Gastroesophageal sphincter (tissue), 4 donors: ENCODE measurements around the gene KCNF1. TPM values are rescaled to one million over a fixed set of nuclear protein-coding genes. Genes with fewer than 3 reads are reported as not detected.

Experiments
- ATAC-seq: fragments of 150-250 bp; one replicate; pipeline ENCODE4 v1.9.1; 2016; ENCODE audit warnings: mild to moderate bottlenecking, moderate library complexity
- H3K27ac ChIP-seq, 4 donors: fragments of 200-600 bp; sonication (generic) in 3 of 4; 1 replicate in 3 of 4; 2 replicates in 1 of 4; pipeline ENCODE4 v1.5.1; 2016 to 2019
- H3K27me3 ChIP-seq: fragments of 200-600 bp; sonication (generic); one replicate; pipeline ENCODE4 v1.5.1; 2019
- H3K36me3 ChIP-seq, 2 donors: fragments of 200-600 bp; sonication (generic); one replicate each; pipeline ENCODE4 v1.5.1; 2019; ENCODE audit warnings: control low read depth in 1 of 2
- H3K4me1 ChIP-seq, 3 donors: fragments of 200-600 bp; sonication (generic); 1 replicate in 2 of 3; 2 replicates in 1 of 3; pipeline ENCODE4 v1.5.1; 2016 to 2019; ENCODE audit warnings: control low read depth in 2 of 3
- H3K4me3 ChIP-seq, 2 donors: fragments of 200-600 bp; sonication (generic); one replicate each; pipeline ENCODE4 v1.5.1; 2019; ENCODE audit warnings: mild to moderate bottlenecking in 1 of 2, moderate library complexity in 1 of 2
- H3K9me3 ChIP-seq, 3 donors: fragments of 200-600 bp; sonication (generic); one replicate each; pipeline ENCODE4 v1.5.1; 2017 to 2019; ENCODE audit warnings: control low read depth in 2 of 3
- CTCF ChIP-seq, 4 experiments: fragments of 200-600 bp in 2 of 4; fragments of 450-650 bp in 2 of 4; sonication (generic) in 1 of 4; IDR thresholded peaks; one replicate each; pipeline ENCODE4 v1.5.1; 2017 to 2019; ENCODE audit warnings: antibody characterized with exemption in 4 of 4, mild to moderate bottlenecking in 2 of 4, moderate library complexity in 2 of 4
- EP300 ChIP-seq: sonication (generic); formaldehyde crosslinking; IDR thresholded peaks from one replicate; pipeline ENCODE4 v1.6.1; 2017; ENCODE audit warnings: antibody characterized with exemption, mild to moderate bottlenecking
- POLR2A ChIP-seq, 2 donors: fragments of 450-650 bp; IDR thresholded peaks; one replicate each; pipeline ENCODE4 v1.6.1; 2017; ENCODE audit warnings: antibody characterized with exemption in 2 of 2, mild to moderate bottlenecking in 2 of 2, moderate library complexity in 1 of 2
- POLR2AphosphoS5 ChIP-seq: sonication (generic); formaldehyde crosslinking; IDR thresholded peaks from one replicate; pipeline ENCODE4 v1.6.1; 2017; ENCODE audit warnings: antibody characterized with exemption
- WGBS, 2 donors: methylation state at CpG; one replicate each; pipeline ENCODE4 v1.1.5; 2018; ENCODE audit warnings: low coverage in 1 of 2; 5-methylcytosine and 5-hydroxymethylcytosine counted together
- total RNA-seq, 4 donors: library from RNA; depleted of rRNA; stranded (reverse); fragments of >200 nt; gene quantifications; one replicate each; pipeline ENCODE4 v1.1.0, GENCODE V29; 2016

Gene KCNF1
- total RNA-seq, 4 donors from 2014 or later: 6.1 to 47.7 (median 29.1) TPM; not detected in 1

DNA sequence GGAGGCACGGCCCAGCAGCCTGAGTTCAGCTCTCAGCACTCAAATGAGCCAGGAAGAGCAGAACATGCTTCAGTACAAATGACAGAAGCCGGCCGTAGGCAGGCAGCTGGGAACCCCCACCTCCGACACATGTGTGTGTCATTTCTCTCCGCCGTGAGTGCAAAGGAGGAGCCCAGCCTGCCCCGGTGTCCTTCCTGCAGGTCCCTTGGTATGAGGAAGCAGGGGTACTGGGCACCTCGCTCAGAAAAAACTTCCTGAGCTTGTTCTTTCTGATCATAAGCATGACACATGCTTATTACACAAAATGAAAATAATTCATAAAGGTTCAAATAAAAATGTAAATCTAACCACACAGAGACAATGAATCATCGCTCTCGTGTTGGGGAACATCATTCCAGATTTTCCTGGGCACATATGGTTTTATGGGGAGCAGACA, 35.3 kb downstream of the KCNF1 start:
- ATAC-seq: no peak
- no peaks in the 10 kb centered on the region for H3K4me1 ChIP-seq
- H3K4me3 ChIP-seq: no peak overlapping the region
- WGBS, 2 donors: 59 to 66% methylated on average over 7 to 10 of the region's 10 CpGs
- TF ChIP-seq EP300: no peak
- TF ChIP-seq POLR2A (IDR thresholded peaks at IDR 0.05): no peak
- TF ChIP-seq CTCF (IDR thresholded peaks at IDR 0.05): no peak
- TF ChIP-seq POLR2AphosphoS5: no peak
- no peak overlapping the region for H3K27ac ChIP-seq
- H3K27me3 ChIP-seq: peaks cover 59% of the 10 kb centered on the region
- no peaks in the 10 kb centered on the region for H3K9me3 ChIP-seq
- H3K36me3 ChIP-seq: no peaks in the 10 kb centered on the region

DNA sequence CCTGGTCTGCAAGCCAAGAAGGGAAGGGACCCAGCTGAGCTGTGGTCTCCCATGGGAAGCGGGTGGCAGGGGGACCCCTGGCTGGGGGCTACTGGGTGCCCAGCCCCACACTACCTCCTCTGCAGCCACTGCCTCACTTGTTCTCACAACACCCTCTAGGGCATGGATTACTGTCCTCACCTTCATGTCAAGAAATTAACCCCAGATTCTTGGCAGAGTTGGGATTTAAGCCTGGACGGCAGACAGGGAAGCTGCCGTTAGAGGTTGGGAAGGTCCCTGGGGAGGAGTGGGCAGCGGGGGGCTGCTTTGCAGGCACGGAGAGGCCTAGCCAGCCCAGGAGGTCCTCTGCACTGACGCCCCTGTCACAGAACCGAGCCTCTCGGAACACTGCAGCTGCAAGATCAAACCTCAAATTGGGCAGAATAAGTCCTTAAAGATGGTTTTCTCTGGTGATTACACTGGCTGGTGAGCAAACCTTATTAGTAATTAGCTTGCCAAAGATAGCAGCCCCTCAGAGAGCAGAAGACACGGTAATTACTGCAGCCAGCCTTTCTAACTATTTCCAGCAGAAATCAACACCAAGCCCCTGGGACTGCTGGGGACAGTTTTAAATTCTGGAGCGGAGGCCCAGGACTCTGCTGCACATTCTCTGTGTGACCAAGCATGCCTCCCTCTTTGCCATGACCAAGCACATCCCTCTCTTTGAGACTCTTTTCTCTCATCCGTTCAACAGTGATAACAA, 35.9 kb downstream of the KCNF1 start:
- Histone ChIP-seq H3K36me3 (no peaks in the 10 kb centered on the region), H3K27ac (no peak overlapping the region), H3K4me3 (no peak overlapping the region), H3K27me3 (peaks cover 55% of the 10 kb centered on the region), H3K9me3 (no peaks in the 10 kb centered on the region), H3K4me1 (no peaks in the 10 kb centered on the region)
- WGBS, 2 donors: 72 to 80% methylated on average over 2 to 4 of the region's 11 CpGs
- no peak for ATAC-seq
- no peak for TF ChIP-seq EP300
- no peak for TF ChIP-seq CTCF (IDR thresholded peaks at IDR 0.05)
- no peak for TF ChIP-seq POLR2AphosphoS5
- TF ChIP-seq POLR2A (IDR thresholded peaks at IDR 0.05): no peak

DNA sequence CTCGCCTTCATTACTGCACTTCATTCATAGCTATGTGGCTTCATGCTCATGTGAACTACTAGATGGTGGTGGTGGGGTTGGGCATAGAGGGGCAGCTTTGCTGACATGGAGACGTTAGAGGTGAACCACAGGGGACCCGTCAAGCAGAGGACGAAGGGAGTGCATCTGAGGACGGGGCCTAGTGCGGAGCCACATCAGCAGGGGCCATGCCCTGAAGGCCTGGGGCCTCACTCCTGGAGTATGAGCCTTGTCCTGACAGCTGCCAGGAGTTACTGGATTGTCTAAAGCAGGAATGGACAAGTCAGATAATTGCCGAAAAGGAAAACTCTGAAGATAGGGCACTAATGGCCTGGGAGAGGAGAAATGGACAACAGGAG, 36.4 kb downstream of the KCNF1 start:
- Histone ChIP-seq H3K27ac (no peak overlapping the region), H3K36me3 (no peaks in the 10 kb centered on the region), H3K27me3 (peaks cover 55% of the 10 kb centered on the region), H3K9me3 (no peaks in the 10 kb centered on the region), H3K4me3 (no peak overlapping the region), H3K4me1 (no peaks in the 10 kb centered on the region)
- TF ChIP-seq POLR2A (IDR thresholded peaks at IDR 0.05): no peak
- TF ChIP-seq CTCF (IDR thresholded peaks at IDR 0.05): no peak
- no peak for TF ChIP-seq POLR2AphosphoS5
- TF ChIP-seq EP300: no peak
- no peak for ATAC-seq
- WGBS, 2 donors: 71% methylated on average over 6 of the region's 7 CpGs; no CpG with 5 or more reads in 1 of the 2 donors

GRCh38 chr2:10948606-10949230, 37.0 kb downstream of the KCNF1 start:
- Histone ChIP-seq H3K27me3 (peaks cover 55% of the 10 kb centered on the region), H3K4me3 (no peak overlapping the region), H3K27ac (no peak overlapping the region), H3K36me3 (no peaks in the 10 kb centered on the region), H3K4me1 (no peaks in the 10 kb centered on the region), H3K9me3 (no peaks in the 10 kb centered on the region)
- no peak for TF ChIP-seq EP300
- TF ChIP-seq POLR2A (IDR thresholded peaks at IDR 0.05): no peak
- no peak for TF ChIP-seq CTCF (IDR thresholded peaks at IDR 0.05)
- no peak for TF ChIP-seq POLR2AphosphoS5
- ATAC-seq: no peak
- 87 to 88% methylated on average over 4 to 14 of the region's 15 CpGs for WGBS, 2 donors

DNA sequence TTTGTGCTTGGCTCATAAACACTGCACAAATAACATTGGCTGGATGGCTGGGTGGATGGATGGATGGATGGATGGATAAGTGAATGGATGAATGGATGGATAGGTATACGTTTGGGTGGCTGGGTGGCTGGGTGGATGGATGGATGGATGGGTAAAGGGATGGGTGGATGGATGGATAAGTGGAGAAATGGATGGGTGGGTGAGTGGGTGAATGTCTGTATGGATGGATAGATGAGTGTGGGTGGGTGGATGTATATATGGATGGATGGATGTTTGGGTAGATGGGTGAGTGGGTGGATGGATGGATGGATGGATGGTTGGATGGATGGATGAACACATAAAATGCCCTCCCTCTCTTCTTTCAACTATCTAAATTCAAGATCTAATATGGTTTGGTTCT, 38.1 kb downstream of the KCNF1 start:
- Histone ChIP-seq H3K4me1 (no peaks in the 10 kb centered on the region), H3K27me3 (peaks cover 49% of the 10 kb centered on the region), H3K9me3 (no peaks in the 10 kb centered on the region), H3K27ac (no peak overlapping the region), H3K36me3 (no peaks in the 10 kb centered on the region), H3K4me3 (no peak overlapping the region)
- TF ChIP-seq EP300 (no peak), POLR2AphosphoS5 (no peak), CTCF (IDR thresholded peaks at IDR 0.05) (no peak), POLR2A (IDR thresholded peaks at IDR 0.05) (no peak)
- ATAC-seq: no peak
- 71 to 72% methylated on average over 1 of the region's 1 CpG for WGBS, 2 donors
